ENCODE results near the gene KAT2A.

The KAT2A gene

DNA sequence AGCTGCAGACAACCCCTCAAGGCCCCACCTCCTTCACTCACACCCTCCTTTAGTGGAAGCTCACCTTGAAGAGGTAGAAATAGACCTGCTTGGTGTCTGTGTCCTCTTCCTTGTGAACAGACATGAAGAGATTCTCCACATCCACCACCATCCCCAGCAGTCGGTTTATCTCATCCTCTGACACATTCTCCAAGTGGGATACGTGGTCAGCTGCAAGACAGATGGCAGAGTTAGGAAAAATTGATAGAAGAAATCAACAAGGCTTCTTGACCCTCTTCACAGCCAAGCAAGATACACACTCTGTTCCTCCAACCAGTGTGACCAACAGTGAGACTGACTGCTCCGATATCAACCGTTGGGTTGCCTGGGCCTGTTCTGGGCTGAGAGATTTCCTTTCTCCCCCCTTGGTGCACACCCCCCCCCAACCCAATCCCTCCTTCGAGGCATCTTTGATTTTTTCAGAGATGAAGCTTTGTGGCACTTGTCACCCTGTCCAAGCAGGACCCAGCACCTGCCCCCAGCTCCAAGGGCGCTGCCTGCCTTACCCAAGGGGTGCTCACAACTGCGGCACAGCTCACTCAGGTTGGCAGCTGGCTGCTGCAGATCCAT lies 902 bp downstream of the KAT2A start:
- peak overlapping the region; percentile 65 to 67 for H3K4me3 ChIP-seq (ENCODE audit: low read depth in 1 of 2, low read length in 2 of 2)
- peaks cover 20% of the 10 kb centered on the region for H3K4me1 ChIP-seq (ENCODE audit: insufficient read depth, low read length)
- no peaks in the 10 kb centered on the region for H3K27me3 ChIP-seq (ENCODE audit: control insufficient read depth in 1 of 2, insufficient read depth in 2 of 2, low read length in 2 of 2)
- H3K36me3 ChIP-seq (ENCODE audit: insufficient read depth, low read length) = peaks cover 31% of the 10 kb centered on the region
- no peaks in the 10 kb centered on the region for H3K9me3 ChIP-seq (ENCODE audit: low read length)
- H3K27ac ChIP-seq (ENCODE audit: low read depth, low read length) = peak overlapping the region; percentile 7
- H3K9ac ChIP-seq (ENCODE audit: low read length) = no peak overlapping the region

DNA sequence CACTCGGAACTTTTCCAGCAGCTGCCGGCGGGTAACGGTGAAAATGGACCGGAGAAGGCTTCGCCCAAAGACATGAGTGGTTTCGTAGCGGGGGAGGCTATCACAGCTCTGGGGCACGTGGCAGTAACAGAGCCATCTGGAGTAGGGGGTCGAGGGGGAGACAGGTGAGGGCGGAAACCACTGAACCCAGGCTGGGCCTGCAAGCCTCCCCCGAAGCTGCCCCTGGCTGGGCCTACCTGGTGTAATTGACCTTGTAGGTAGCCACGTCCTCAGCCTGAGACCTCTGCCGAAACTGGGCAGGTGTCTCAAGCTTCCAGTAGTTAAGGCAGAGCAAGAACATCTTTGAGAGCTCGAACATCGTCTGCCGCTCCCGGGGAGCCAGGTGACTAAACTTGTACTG lies 1.9 kb downstream of the KAT2A start:
- Histone ChIP-seq H3K4me1 (ENCODE audit: insufficient read depth, low read length) (peaks cover 20% of the 10 kb centered on the region), H3K4me3 (ENCODE audit: low read depth in 1 of 2, low read length in 2 of 2) (no peak overlapping the region), H3K27me3 (ENCODE audit: control insufficient read depth in 1 of 2, insufficient read depth in 2 of 2, low read length in 2 of 2) (no peaks in the 10 kb centered on the region), H3K9ac (ENCODE audit: low read length) (no peak overlapping the region), H3K9me3 (ENCODE audit: low read length) (no peaks in the 10 kb centered on the region), H3K27ac (ENCODE audit: low read depth, low read length) (no peak overlapping the region), H3K36me3 (ENCODE audit: insufficient read depth, low read length) (peaks cover 34% of the 10 kb centered on the region)

DNA sequence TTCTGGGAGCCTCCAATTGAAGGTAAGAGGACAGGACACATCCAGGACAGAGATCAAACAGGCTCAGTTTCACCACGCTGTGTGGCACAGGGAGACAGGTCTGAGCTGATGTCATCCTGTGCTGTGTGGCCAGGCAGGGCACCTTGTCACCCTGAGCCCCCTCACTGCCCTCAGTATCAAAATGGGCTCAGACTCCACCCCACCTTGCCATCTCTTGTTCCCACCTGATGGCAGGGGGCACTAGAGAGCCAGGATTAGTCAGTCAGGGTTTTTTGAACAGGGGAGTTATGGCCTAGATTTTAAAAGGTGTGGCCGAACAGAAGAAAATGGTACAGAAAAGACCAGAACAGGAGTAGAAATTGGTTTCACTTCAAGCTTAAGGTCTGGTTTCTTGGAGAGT lies 2.6 kb downstream of the KAT2A start:
- Histone ChIP-seq H3K9me3 (ENCODE audit: low read length) (no peaks in the 10 kb centered on the region), H3K27me3 (ENCODE audit: control insufficient read depth in 1 of 2, insufficient read depth in 2 of 2, low read length in 2 of 2) (no peaks in the 10 kb centered on the region), H3K9ac (ENCODE audit: low read length) (no peak overlapping the region), H3K27ac (ENCODE audit: low read depth, low read length) (no peak overlapping the region), H3K4me1 (ENCODE audit: insufficient read depth, low read length) (peaks cover 20% of the 10 kb centered on the region), H3K4me3 (ENCODE audit: low read depth in 1 of 2, low read length in 2 of 2) (no peak overlapping the region), H3K36me3 (ENCODE audit: insufficient read depth, low read length) (peaks cover 34% of the 10 kb centered on the region)

DNA sequence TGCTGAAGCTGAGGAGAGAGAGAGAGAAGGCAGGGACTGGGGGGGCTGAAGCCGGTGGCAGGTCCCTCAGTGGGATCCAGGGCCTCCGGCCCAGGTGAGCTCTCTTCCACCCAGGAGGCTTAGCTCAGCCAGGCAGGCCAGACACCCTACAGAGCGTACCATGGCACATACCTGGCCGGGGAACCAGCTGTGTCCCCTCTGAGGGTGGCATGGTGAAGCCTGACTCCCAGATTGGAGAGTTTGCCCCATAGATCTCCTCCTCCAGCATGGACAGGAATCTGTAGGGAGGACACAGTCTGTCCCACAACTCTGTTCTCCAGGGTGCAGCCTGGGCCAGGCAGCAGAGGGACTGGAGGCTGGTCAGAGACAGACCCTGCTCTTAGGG lies 3.0 kb downstream of the KAT2A start:
- H3K4me3 ChIP-seq (ENCODE audit: low read depth in 1 of 2, low read length in 2 of 2) = no peak overlapping the region
- peaks cover 34% of the 10 kb centered on the region for H3K36me3 ChIP-seq (ENCODE audit: insufficient read depth, low read length)
- H3K4me1 ChIP-seq (ENCODE audit: insufficient read depth, low read length) = peaks cover 22% of the 10 kb centered on the region
- H3K9me3 ChIP-seq (ENCODE audit: low read length) = no peaks in the 10 kb centered on the region
- H3K9ac ChIP-seq (ENCODE audit: low read length) = no peak overlapping the region
- H3K27ac ChIP-seq (ENCODE audit: low read depth, low read length) = no peak overlapping the region
- no peaks in the 10 kb centered on the region for H3K27me3 ChIP-seq (ENCODE audit: control insufficient read depth in 1 of 2, insufficient read depth in 2 of 2, low read length in 2 of 2)

DNA sequence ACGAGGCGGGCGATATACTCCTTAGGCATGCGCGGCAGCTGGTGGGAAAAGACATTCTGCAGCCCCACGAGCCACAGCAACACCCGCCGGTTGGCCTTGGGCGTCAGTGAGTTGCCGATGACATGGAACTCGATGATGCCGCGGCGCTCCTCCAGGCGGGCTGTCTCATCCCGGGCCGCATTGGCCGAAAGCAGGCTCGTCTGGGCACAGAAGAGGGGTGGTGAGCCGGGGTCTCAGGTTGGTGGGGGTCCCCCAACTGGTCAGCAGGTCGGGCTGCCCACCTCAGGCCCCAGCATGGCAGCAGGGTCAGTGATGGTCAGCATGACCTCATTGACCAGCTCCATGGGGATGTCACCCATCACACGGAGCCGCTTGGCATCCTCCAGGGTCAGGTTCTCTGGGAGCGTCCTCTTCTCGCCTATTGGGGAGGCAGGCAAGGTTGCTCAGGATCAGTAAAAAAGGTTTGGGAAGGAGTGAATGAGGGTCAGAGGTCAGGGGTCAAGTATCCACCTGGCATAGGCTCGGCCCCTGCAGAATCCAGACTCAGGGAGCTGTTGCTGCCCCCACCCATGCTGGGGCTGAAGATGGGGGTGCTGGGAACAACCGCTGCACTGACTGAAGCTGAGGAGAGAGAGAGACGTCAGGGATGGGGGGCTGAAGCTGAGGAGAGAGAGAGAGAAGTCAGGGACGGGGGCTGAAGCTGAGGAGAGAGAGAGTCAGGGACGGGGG lies 3.6 kb downstream of the KAT2A start:
- Histone ChIP-seq H3K27ac (ENCODE audit: low read depth, low read length) (no peak overlapping the region), H3K4me1 (ENCODE audit: insufficient read depth, low read length) (peaks cover 27% of the 10 kb centered on the region), H3K27me3 (ENCODE audit: control insufficient read depth in 1 of 2, insufficient read depth in 2 of 2, low read length in 2 of 2) (no peaks in the 10 kb centered on the region), H3K9me3 (ENCODE audit: low read length) (no peaks in the 10 kb centered on the region), H3K4me3 (ENCODE audit: low read depth in 1 of 2, low read length in 2 of 2) (no peak overlapping the region), H3K36me3 (ENCODE audit: insufficient read depth, low read length) (peaks cover 34% of the 10 kb centered on the region), H3K9ac (ENCODE audit: low read length) (no peak overlapping the region)

DNA sequence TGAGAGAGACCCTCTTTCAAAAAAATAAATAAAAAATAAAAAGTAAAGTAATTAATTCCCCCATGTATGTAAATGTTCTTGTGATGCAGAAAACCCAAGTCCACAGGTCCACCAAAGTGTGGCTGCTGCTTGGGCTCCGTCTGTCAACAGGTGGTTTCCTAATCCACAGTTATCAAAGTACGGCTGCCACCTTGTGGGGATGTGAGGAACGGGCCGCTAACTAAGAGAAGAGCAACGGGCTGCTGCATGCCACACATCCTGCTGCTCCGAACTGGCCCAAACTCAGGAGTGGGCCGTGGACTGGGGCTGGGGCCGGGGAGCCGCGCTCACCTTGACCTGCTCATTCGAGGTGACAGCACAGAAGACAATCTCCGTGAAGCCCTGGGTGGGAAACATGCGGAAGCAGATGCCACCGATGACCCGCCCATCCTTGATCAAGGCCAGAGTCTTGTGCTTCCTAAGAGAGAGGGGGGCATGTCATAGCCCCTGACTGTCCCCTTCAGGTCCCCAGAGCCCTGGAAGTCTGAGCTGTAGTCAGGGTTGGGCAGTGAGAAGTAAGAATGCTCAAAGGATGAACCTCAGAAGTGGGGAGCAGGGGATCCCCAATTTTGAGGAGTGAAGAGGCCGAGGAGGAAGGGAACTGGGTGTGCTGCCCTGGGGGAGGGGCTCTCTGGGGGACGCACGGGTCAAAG lies 4.3 kb downstream of the KAT2A start:
- no peaks in the 10 kb centered on the region for H3K9me3 ChIP-seq (ENCODE audit: low read length)
- H3K9ac ChIP-seq (ENCODE audit: low read length) = no peak overlapping the region
- H3K4me1 ChIP-seq (ENCODE audit: insufficient read depth, low read length) = peaks cover 23% of the 10 kb centered on the region
- H3K27ac ChIP-seq (ENCODE audit: low read depth, low read length) = no peak overlapping the region
- peaks cover 34% of the 10 kb centered on the region for H3K36me3 ChIP-seq (ENCODE audit: insufficient read depth, low read length)
- H3K27me3 ChIP-seq (ENCODE audit: control insufficient read depth in 1 of 2, insufficient read depth in 2 of 2, low read length in 2 of 2) = no peaks in the 10 kb centered on the region
- no peak overlapping the region for H3K4me3 ChIP-seq (ENCODE audit: low read depth in 1 of 2, low read length in 2 of 2)

DNA sequence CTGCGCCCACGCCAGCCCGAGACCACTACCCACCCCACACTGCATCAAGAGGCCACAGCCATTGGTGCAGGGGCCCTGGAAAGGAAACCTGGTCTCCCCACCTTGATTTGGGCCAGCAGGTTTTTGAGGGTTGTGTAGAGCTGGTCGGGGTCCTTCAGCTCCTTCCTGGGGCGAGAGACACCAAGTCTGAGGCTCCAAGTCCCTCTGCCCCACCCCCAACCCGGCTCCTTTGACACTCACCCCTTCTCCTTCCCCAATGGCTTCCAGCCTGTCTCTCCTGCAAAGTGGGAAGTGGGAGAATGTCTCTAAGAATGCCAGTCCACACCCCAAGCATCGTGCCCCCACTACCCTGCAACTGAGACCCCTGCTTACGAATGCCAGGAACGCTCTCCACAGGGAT lies 7.0 kb downstream of the KAT2A start:
- Histone ChIP-seq H3K36me3 (ENCODE audit: insufficient read depth, low read length) (peaks cover 33% of the 10 kb centered on the region), H3K27ac (ENCODE audit: low read depth, low read length) (no peak overlapping the region)

DNA sequence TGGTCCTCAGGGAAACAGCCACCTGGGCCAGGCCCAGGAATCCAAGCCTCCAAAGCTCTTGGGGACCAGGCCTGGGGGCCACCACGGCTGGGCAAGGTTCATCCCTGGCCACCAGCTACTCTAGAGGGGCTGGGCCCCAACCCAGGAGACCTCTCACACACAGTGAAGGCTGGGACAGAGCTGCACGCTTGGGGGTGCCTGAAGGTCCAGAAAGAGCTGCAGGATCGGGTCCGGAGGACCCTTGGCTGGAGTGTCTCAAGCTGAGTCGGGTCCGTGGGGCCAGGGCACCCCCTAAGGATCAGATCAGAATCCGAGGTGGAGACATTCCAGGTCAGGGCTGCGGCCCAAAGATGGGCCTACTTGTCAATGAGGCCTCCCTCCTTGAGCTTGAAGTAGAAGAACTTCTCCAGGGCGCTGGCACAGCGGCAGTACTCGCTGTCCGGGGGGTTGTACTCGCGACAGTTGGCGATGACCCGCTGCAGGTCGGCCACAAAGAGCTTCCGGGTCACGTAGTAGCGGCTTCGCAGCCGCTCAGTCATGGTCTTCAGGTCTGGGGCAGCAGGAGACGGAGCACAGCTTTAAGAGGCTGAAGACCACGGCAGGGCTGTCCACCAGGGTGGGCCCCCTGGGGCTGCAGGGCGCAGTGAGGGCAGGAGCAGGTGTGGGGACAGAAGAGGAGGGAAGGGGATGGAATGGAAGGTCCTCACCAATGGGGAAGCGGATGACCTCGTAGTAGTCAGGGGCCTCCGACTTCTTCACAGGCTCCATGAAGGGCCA lies 7.7 kb downstream of the KAT2A start:
- no peaks in the 10 kb centered on the region for H3K9me3 ChIP-seq (ENCODE audit: low read length)
- peaks cover 32% of the 10 kb centered on the region for H3K36me3 ChIP-seq (ENCODE audit: insufficient read depth, low read length)
- peak overlapping the region; percentile 83 for H3K27ac ChIP-seq (ENCODE audit: low read depth, low read length)
- peak overlapping the region in 1 of 2 donors; percentile 71 for H3K4me3 ChIP-seq (ENCODE audit: low read depth in 1 of 2, low read length in 2 of 2)
- H3K9ac ChIP-seq (ENCODE audit: low read length) = peak overlapping the region; percentile 38
- H3K27me3 ChIP-seq (ENCODE audit: control insufficient read depth in 1 of 2, insufficient read depth in 2 of 2, low read length in 2 of 2) = no peaks in the 10 kb centered on the region
- peaks cover 20% of the 10 kb centered on the region for H3K4me1 ChIP-seq (ENCODE audit: insufficient read depth, low read length)

More for the DNA sequence above, 7.0 kb downstream of the KAT2A start:
- Histone ChIP-seq H3K9me3 (ENCODE audit: low read length) (no peaks in the 10 kb centered on the region), H3K4me1 (ENCODE audit: insufficient read depth, low read length) (peaks cover 20% of the 10 kb centered on the region), H3K27me3 (ENCODE audit: control insufficient read depth in 1 of 2, insufficient read depth in 2 of 2, low read length in 2 of 2) (no peaks in the 10 kb centered on the region), H3K4me3 (ENCODE audit: low read depth in 1 of 2, low read length in 2 of 2) (no peak overlapping the region), H3K9ac (ENCODE audit: low read length) (no peak overlapping the region)

DNA sequence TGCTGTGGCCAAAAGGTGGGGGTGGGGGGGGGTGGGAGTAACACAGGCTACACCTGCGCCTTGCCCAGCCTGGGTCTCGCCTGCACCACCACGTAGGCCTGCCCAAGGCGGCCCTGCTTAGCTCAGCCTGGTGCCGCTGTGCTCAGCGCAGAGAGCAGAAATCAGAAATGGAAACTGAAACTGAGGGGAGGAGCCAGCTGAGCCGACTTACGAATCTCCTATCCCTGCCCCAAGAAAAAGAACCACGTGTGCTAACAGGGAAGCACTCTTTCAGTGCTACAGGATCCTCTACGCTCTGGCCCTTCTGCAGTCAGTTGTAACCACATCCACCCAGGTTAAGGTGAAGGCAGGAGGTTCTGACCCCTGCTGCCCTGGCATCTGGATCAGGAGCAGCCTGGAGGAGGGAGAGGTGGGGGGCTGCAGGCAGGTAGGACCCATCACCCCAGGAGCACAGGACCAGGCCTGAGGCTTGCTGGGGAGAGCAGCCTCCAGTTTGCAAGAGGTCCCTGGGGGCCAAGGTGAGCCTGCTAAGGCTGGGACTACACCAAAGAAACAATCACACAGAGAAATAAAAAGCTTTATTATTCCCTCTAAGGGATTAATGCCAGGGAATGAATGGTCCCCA lies 8.5 kb downstream of the KAT2A start, which contains the start of gene DHX58:
Gene DHX58, minus strand, starts transcription at position 163 of the 625 bp plus-strand sequence. CDS start 822 bp downstream, outside the sequence.
- Histone ChIP-seq H3K36me3 (ENCODE audit: insufficient read depth, low read length) (peaks cover 26% of the 10 kb centered on the region), H3K27ac (ENCODE audit: low read depth, low read length) (peak within 1 kb of the TSS; percentile 83), H3K4me3 (ENCODE audit: low read depth in 1 of 2, low read length in 2 of 2) (peak within 1 kb of the TSS; percentile 40 to 71), H3K9ac (ENCODE audit: low read length) (peak within 1 kb of the TSS; percentile 73), H3K9me3 (ENCODE audit: low read length) (no peaks in the 10 kb centered on the region), H3K4me1 (ENCODE audit: insufficient read depth, low read length) (peaks cover 20% of the 10 kb centered on the region), H3K27me3 (ENCODE audit: control insufficient read depth in 1 of 2, insufficient read depth in 2 of 2, low read length in 2 of 2) (no peaks in the 10 kb centered on the region)

DNA sequence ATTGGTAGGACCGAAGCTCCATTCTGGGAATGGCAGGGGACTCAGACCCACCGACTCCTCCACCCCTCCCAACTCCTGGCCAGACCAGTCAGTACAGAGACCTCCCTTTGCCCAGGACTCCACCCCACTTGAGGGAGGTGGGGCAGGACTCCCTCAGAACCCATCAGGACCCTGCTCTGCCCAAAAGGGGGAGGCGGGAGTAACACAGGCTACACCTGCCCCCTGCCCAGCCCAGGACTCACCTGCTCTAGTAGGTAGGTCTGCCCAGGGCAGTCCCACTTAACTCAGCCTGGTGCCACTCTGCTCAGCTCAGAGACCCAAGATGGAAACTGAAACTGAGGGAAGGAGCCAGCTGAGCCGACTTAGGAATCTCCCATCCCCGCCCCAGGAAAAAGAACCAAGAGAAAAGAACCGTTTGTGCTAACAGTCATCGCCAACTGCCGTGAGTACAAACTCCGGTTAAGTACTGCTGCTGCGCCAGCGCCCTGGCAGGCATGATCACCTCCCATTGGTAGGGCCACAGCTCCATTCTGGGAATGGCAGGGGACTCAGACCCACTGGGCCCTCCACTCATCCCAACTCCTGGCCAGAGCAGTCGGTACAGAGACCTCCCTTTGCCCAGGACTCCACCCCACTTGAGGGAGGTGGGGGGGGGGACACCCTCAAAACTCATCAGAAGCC lies 9.2 kb downstream of the KAT2A start:
- H3K27ac ChIP-seq (ENCODE audit: low read depth, low read length) = peak overlapping the region; percentile 83
- H3K27me3 ChIP-seq (ENCODE audit: control insufficient read depth in 1 of 2, insufficient read depth in 2 of 2, low read length in 2 of 2) = no peaks in the 10 kb centered on the region
- peak overlapping the region; percentile 73 for H3K9ac ChIP-seq (ENCODE audit: low read length)
- H3K4me3 ChIP-seq (ENCODE audit: low read depth in 1 of 2, low read length in 2 of 2) = peak overlapping the region; percentile 40 to 71
- H3K9me3 ChIP-seq (ENCODE audit: low read length) = no peaks in the 10 kb centered on the region
- H3K36me3 ChIP-seq (ENCODE audit: insufficient read depth, low read length) = peaks cover 20% of the 10 kb centered on the region
- H3K4me1 ChIP-seq (ENCODE audit: insufficient read depth, low read length) = peaks cover 20% of the 10 kb centered on the region

All from muscle layer of colon (tissue), 2 donors.